MG63 (cell line): ENCODE measurements around the gene MOB4. TPM values are rescaled to one million over a fixed set of nuclear protein-coding genes. Genes with fewer than 3 reads are reported as not detected.
A peak's percentile ranks its signal among the peaks of the same experiment; 100 is the strongest.
"Not testable (repeated sequence)": the region's sequence is repeated elsewhere in the genome, so short reads cannot be mapped to it uniquely, and the experiment has no call there.

Experiments used
- DNase-seq: peaks from one replicate; pipeline ENCODE4 v3.0.0-alpha.2; 2020
- H3K27me3 ChIP-seq: fragments of 250-450 bp; sonication (Bioruptor Pico); 2 replicates; pipeline ENCODE4 v1.5.1; 2020; ENCODE audit warnings: mild to moderate bottlenecking, moderate library complexity
- H3K36me3 ChIP-seq: fragments of 250-450 bp; sonication (Bioruptor Pico); 2 replicates; pipeline ENCODE4 v1.5.1; 2020; ENCODE audit warnings: mild to moderate bottlenecking, moderate library complexity
- H3K4me3 ChIP-seq: fragments of 250-450 bp; sonication (Bioruptor Pico); 2 replicates; pipeline ENCODE4 v1.5.1; 2020; ENCODE audit warnings: mild to moderate bottlenecking, moderate library complexity
- H3K9me3 ChIP-seq: fragments of 250-450 bp; sonication (Bioruptor Pico); 2 replicates; pipeline ENCODE4 v1.5.1; 2020; ENCODE audit warnings: mild to moderate bottlenecking, moderate library complexity
- total RNA-seq: library from RNA; depleted of rRNA; stranded (reverse); fragments of >200 nt; shearing (Covaris generic); gene quantifications from 2 replicates; pipeline ENCODE4 v1.2.3, GENCODE V29; 2014; ENCODE audit warnings: low replicate concordance

The MOB4 gene
- total RNA-seq, 1 experiment from 2014 or later: 22.0 TPM

GRCh38 chr2:197559681-197560080 lies 43.8 kb downstream of the MOB4 start:
- no peak for DNase-seq
- peaks cover 18% of the 10 kb centered on the region for H3K36me3 ChIP-seq

GRCh38 chr2:197560146-197560665 lies 44.3 kb downstream of the MOB4 start:
- no peak overlapping the region for H3K4me3 ChIP-seq
- H3K9me3 ChIP-seq: no peaks in the 10 kb centered on the region
- H3K27me3 ChIP-seq: no peaks in the 10 kb centered on the region
- DNase-seq: no peak
- peaks cover 18% of the 10 kb centered on the region for H3K36me3 ChIP-seq

More at GRCh38 chr2:197559681-197560080, 43.8 kb downstream of the MOB4 start:
- Histone ChIP-seq H3K9me3 (no peaks in the 10 kb centered on the region), H3K27me3 (no peaks in the 10 kb centered on the region), H3K4me3 (no peak overlapping the region)

- peaks cover 11% of the 10 kb centered on the region for H3K9me3 ChIP-seq
- H3K27me3 ChIP-seq: no peaks in the 10 kb centered on the region
- peaks cover 19% of the 10 kb centered on the region for H3K36me3 ChIP-seq
- H3K4me3 ChIP-seq: no peak overlapping the region
- peak; percentile 26 for DNase-seq
Measured at GRCh38 chr2:197571627-197572271, 55.9 kb downstream of the MOB4 start.

GRCh38 chr2:197573608-197574007 lies 57.7 kb downstream of the MOB4 start:
- Histone ChIP-seq H3K36me3 (peaks cover 17% of the 10 kb centered on the region), H3K27me3 (no peaks in the 10 kb centered on the region), H3K4me3 (no peak overlapping the region), H3K9me3 (peaks cover 11% of the 10 kb centered on the region)
- no peak for DNase-seq

- Histone ChIP-seq H3K9me3 (peaks cover 11% of the 10 kb centered on the region), H3K27me3 (no peaks in the 10 kb centered on the region), H3K4me3 (no peak overlapping the region), H3K36me3 (peaks cover 17% of the 10 kb centered on the region)
- peak; percentile 83 for DNase-seq
Measured at GRCh38 chr2:197575987-197576386, 60.1 kb downstream of the MOB4 start.

- DNase-seq: peak; percentile 66
Measured at GRCh38 chr2:197576631-197577030, 60.8 kb downstream of the MOB4 start.

GRCh38 chr2:197577446-197577845 lies 61.6 kb downstream of the MOB4 start:
- DNase-seq: no peak
- no peaks in the 10 kb centered on the region for H3K27me3 ChIP-seq
- no peak overlapping the region for H3K4me3 ChIP-seq
- H3K9me3 ChIP-seq: peaks cover 11% of the 10 kb centered on the region
- H3K36me3 ChIP-seq: peaks cover 6% of the 10 kb centered on the region

More at GRCh38 chr2:197576631-197577030, 60.8 kb downstream of the MOB4 start:
- peaks cover 14% of the 10 kb centered on the region for H3K36me3 ChIP-seq
- peaks cover 11% of the 10 kb centered on the region for H3K9me3 ChIP-seq
- no peak overlapping the region for H3K4me3 ChIP-seq
- H3K27me3 ChIP-seq: no peaks in the 10 kb centered on the region

- not testable (repeated sequence) for H3K36me3 ChIP-seq, DNase-seq
Measured at GRCh38 chr2:197578294-197578693, 62.4 kb downstream of the MOB4 start.

GRCh38 chr2:197580166-197580565 lies 64.3 kb downstream of the MOB4 start:
- H3K4me3 ChIP-seq, H3K36me3 ChIP-seq, H3K9me3 ChIP-seq, H3K27me3 ChIP-seq, DNase-seq: not testable (repeated sequence)

More at GRCh38 chr2:197578294-197578693, 62.4 kb downstream of the MOB4 start:
- not testable (repeated sequence) for H3K9me3 ChIP-seq, H3K27me3 ChIP-seq, H3K4me3 ChIP-seq

GRCh38 chr2:197587255-197587654 lies 71.4 kb downstream of the MOB4 start:
- H3K9me3 ChIP-seq, H3K36me3 ChIP-seq, H3K27me3 ChIP-seq, DNase-seq, H3K4me3 ChIP-seq: not testable (repeated sequence)

GRCh38 chr2:197591339-197592072 lies 75.6 kb downstream of the MOB4 start:
- no peak for DNase-seq
- H3K36me3 ChIP-seq: no peaks in the 10 kb centered on the region
- no peak overlapping the region for H3K4me3 ChIP-seq
- H3K27me3 ChIP-seq: no peaks in the 10 kb centered on the region
- no peaks in the 10 kb centered on the region for H3K9me3 ChIP-seq

GRCh38 chr2:197596766-197597165 lies 80.9 kb downstream of the MOB4 start:
- Histone ChIP-seq H3K9me3 (no peaks in the 10 kb centered on the region), H3K4me3 (no peak overlapping the region), H3K36me3 (no peaks in the 10 kb centered on the region), H3K27me3 (no peaks in the 10 kb centered on the region)
- DNase-seq: no peak

- H3K27me3 ChIP-seq: no peaks in the 10 kb centered on the region
- DNase-seq: no peak
- no peaks in the 10 kb centered on the region for H3K36me3 ChIP-seq
- no peak overlapping the region for H3K4me3 ChIP-seq
- H3K9me3 ChIP-seq: no peaks in the 10 kb centered on the region
Measured at GRCh38 chr2:197597166-197597565, 81.3 kb downstream of the MOB4 start.

- Histone ChIP-seq H3K9me3 (no peaks in the 10 kb centered on the region), H3K27me3 (no peaks in the 10 kb centered on the region), H3K36me3 (no peaks in the 10 kb centered on the region), H3K4me3 (no peak overlapping the region)
- DNase-seq: no peak
Measured at GRCh38 chr2:197598450-197598849, 82.6 kb downstream of the MOB4 start.

- no peaks in the 10 kb centered on the region for H3K9me3 ChIP-seq
- peak; percentile 13 for DNase-seq
- H3K27me3 ChIP-seq: no peaks in the 10 kb centered on the region
- no peak overlapping the region for H3K4me3 ChIP-seq
- H3K36me3 ChIP-seq: no peaks in the 10 kb centered on the region
Measured at GRCh38 chr2:197599285-197599965, 83.6 kb downstream of the MOB4 start.

GRCh38 chr2:197600306-197600705 lies 84.4 kb downstream of the MOB4 start:
- no peak for DNase-seq
- no peak overlapping the region for H3K4me3 ChIP-seq
- H3K27me3 ChIP-seq: no peaks in the 10 kb centered on the region
- no peaks in the 10 kb centered on the region for H3K9me3 ChIP-seq
- no peaks in the 10 kb centered on the region for H3K36me3 ChIP-seq

- no peak overlapping the region for H3K4me3 ChIP-seq
Measured at GRCh38 chr2:197601726-197602125, 85.9 kb downstream of the MOB4 start.

More at GRCh38 chr2:197601726-197602125, 85.9 kb downstream of the MOB4 start:
- no peaks in the 10 kb centered on the region for H3K9me3 ChIP-seq
- H3K27me3 ChIP-seq: no peaks in the 10 kb centered on the region
- DNase-seq: no peak
- H3K36me3 ChIP-seq: no peaks in the 10 kb centered on the region
